ENCODE data around the gene ALG11.

DNA sequence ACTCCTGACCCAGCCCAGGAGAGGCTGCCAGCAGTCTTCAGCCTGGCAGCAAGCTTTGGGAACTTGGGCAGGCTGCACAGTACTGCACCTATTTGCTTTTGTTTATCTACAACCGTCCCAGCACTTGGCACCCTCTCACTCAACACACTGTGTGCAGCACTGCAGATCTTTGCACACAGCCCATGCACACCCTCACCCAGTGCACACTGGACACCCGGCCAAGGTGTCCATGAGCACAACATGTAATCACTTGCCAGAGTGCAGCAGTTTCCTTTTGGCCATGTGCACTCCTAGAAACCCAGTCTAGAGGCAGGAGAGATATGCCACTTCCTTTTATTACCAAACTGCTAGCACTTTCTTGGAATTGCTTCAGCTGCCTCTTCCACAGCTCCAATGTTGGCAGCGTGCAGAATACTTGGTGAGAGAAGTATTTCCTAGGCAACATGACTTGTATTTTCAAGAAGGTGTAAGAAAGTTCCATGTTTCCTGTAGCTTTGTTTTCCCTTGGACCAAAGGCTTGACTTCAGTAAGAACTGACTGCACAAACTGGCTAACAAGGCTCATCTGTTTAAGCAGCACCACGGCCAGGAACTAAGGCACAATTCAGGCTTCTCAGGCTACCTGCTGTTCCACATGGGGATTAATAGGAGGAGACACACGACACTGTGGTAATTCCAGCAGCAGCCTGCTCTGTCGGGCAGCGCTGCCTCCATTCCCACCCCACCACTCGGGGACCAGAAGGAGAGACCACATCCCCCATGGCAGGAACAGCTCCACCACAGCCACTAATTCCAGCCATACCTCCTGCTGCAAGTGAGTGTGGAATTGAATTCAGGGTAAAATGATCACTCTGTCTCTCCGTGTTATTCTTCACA is 16.3 kb upstream of the ALG11 start:
- TF ChIP-seq, protein P1, sequence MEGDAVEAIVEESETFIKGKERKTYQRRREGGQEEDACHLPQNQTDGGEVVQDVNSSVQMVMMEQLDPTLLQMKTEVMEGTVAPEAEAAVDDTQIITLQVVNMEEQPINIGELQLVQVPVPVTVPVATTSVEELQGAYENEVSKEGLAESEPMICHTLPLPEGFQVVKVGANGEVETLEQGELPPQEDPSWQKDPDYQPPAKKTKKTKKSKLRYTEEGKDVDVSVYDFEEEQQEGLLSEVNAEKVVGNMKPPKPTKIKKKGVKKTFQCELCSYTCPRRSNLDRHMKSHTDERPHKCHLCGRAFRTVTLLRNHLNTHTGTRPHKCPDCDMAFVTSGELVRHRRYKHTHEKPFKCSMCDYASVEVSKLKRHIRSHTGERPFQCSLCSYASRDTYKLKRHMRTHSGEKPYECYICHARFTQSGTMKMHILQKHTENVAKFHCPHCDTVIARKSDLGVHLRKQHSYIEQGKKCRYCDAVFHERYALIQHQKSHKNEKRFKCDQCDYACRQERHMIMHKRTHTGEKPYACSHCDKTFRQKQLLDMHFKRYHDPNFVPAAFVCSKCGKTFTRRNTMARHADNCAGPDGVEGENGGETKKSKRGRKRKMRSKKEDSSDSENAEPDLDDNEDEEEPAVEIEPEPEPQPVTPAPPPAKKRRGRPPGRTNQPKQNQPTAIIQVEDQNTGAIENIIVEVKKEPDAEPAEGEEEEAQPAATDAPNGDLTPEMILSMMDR (IDR thresholded peaks at IDR 0.05; ENCODE audit: insufficient read depth, low read depth, low read length): no peak
- no peak for TF ChIP-seq EZH2 (IDR thresholded peaks at IDR 0.05; ENCODE audit: insufficient read depth, low read length)
